Muscle of arm (tissue), 12 donors: ENCODE data around the gene RIOK3. TPM values are rescaled to one million over a fixed set of nuclear protein-coding genes. Genes with fewer than 3 reads are reported as not detected.

Experiments
- DNase-seq: peaks from one replicate; pipeline ENCODE4 v3.0.0-alpha.2; 2013
- polyA plus RNA-seq, 12 donors: library from polyadenylated mRNA; unstranded; fragments of 120-200 nt; gene quantifications; one replicate each; pipeline ENCODE4 v1.2.1, GENCODE V29; 2013; ENCODE audit not compliant: insufficient read length in 12 of 12

The RIOK3 gene
- polyA plus RNA-seq, 12 donors, result 61.9 to 97.9 (median 84.0) TPM; not detected in 1

GRCh38 chr18:23528580-23529472 is 75.7 kb downstream of the RIOK3 start:
- DNase-seq, result no peak

GRCh38 chr18:23529604-23530003 is 76.5 kb downstream of the RIOK3 start:
- DNase-seq, result no peak

GRCh38 chr18:23530195-23530594 is 77.1 kb downstream of the RIOK3 start:
- DNase-seq, result no peak

GRCh38 chr18:23531912-23532311 is 78.8 kb downstream of the RIOK3 start:
- no peak for DNase-seq

Other genes with a start within 250 kb of the RIOK3 start
- gene RMC1, start 50.2 kb downstream of the RIOK3 start, polyA plus RNA-seq, result 10 to 100 TPM in 11 of 12 donors, not detected in 1; 12.0 to 20.4 (median 15.3) TPM
- gene NPC1, start 133.2 kb downstream of the RIOK3 start, polyA plus RNA-seq, result 10 to 100 TPM in 11 of 12 donors, not detected in 1; 17.6 to 31.4 (median 27.0) TPM
- 10 to 100 TPM in 1 of 12 donors, 1 to 10 TPM in 10, not detected in 1; 2.9 to 13.1 (median 4.7) TPM for gene ANKRD29, start 209.6 kb downstream of the RIOK3 start, polyA plus RNA-seq
- gene LAMA3, start 236.2 kb downstream of the RIOK3 start, polyA plus RNA-seq, result 10 to 100 TPM in 2 of 12 donors, 1 to 10 TPM in 9, not detected in 1; 2.0 to 42.2 (median 3.8) TPM